Mesendoderm (in vitro differentiated cells): ENCODE results near the gene NOP10.
A peak's percentile ranks its signal among the peaks of the same experiment; 100 is the strongest.

ENCODE experiments used
- DNase-seq: peaks from one replicate; pipeline ENCODE4 v3.0.0; 2013
- H2AK5ac ChIP-seq: 2 replicates; pipeline ENCODE4 v1.6.1; 2013; ENCODE audit warnings: low read length, inconsistent platforms
- H2BK120ac ChIP-seq: 2 replicates; pipeline ENCODE4 v1.6.1; 2013; ENCODE audit warnings: low read depth, mild to moderate bottlenecking, low read length, moderate library complexity, mixed read lengths
- H2BK15ac ChIP-seq: replicated peaks from 2 replicates; pipeline ENCODE4 v1.6.1; 2013; ENCODE audit warnings: low read depth, mild to moderate bottlenecking, moderate library complexity
- H2BK5ac ChIP-seq: 2 replicates; pipeline ENCODE4 v1.6.1; 2013; ENCODE audit warnings: low read length, inconsistent platforms
- H3K18ac ChIP-seq: 2 replicates; pipeline ENCODE4 v1.6.1; 2013; ENCODE audit warnings: mild to moderate bottlenecking, low read length, mixed read lengths
- H3K23ac ChIP-seq: one replicate; pipeline ENCODE4 v1.6.1; 2013; ENCODE audit warnings: low read length
- H3K27ac ChIP-seq: 2 replicates; pipeline ENCODE4 v1.5.1; 2013; ENCODE audit warnings: low read depth, mild to moderate bottlenecking, inconsistent platforms, low read length, moderate library complexity
- H3K27me3 ChIP-seq: 2 replicates; pipeline ENCODE4 v1.6.1; 2013; ENCODE audit warnings: low read length, control low read depth, mild to moderate bottlenecking, inconsistent platforms; ENCODE audit not compliant: insufficient read depth, poor library complexity
- H3K36me3 ChIP-seq: 2 replicates; pipeline ENCODE4 v1.6.1; 2013; ENCODE audit warnings: low read length, inconsistent platforms; ENCODE audit not compliant: control insufficient read depth, insufficient read depth
- H3K4ac ChIP-seq: one replicate; pipeline ENCODE4 v1.6.1; 2013; ENCODE audit warnings: low read depth, mild to moderate bottlenecking, low read length, moderate library complexity
- H3K4me1 ChIP-seq: 2 replicates; pipeline ENCODE4 v1.6.1; 2013; ENCODE audit warnings: low read depth, low read length, inconsistent platforms; ENCODE audit not compliant: control insufficient read depth
- H3K4me2 ChIP-seq: 2 replicates; pipeline ENCODE4 v1.6.1; 2013; ENCODE audit warnings: low read length
- H3K4me3 ChIP-seq: 2 replicates; pipeline ENCODE4 v1.5.1; 2013; ENCODE audit warnings: mild to moderate bottlenecking, low read length
- H3K56ac ChIP-seq: one replicate; pipeline ENCODE4 v1.6.1; 2013; ENCODE audit warnings: low read length
- H3K79me1 ChIP-seq: 2 replicates; pipeline ENCODE4 v1.6.1; 2013; ENCODE audit warnings: low read length, inconsistent platforms
- H3K79me2 ChIP-seq: 2 replicates; pipeline ENCODE4 v1.6.1; 2013; ENCODE audit warnings: mild to moderate bottlenecking, low read length; ENCODE audit not compliant: control insufficient read depth, insufficient read depth
- H3K9ac ChIP-seq: 2 replicates; pipeline ENCODE4 v1.6.1; 2013; ENCODE audit warnings: low read length, inconsistent platforms
- H4K5ac ChIP-seq: one replicate; pipeline ENCODE4 v1.6.1; 2013; ENCODE audit warnings: low read length
- H4K8ac ChIP-seq: one replicate; pipeline ENCODE4 v1.6.1; 2013; ENCODE audit warnings: low read depth, mild to moderate bottlenecking, control low read depth, low read length, moderate library complexity
- WGBS: extraction: QIAGEN DNeasy Blood & Tissue Kit; methylation state at CpG from one replicate; pipeline ENCODE4 v1.1.7; 2013; ENCODE audit warnings: low lambda C conversion rate, missing lambda C conversion rate; ENCODE audit not compliant: insufficient coverage; ENCODE audit errors: extremely low coverage; 5-methylcytosine and 5-hydroxymethylcytosine counted together

The NOP10 gene

GRCh38 chr15:34325368-34325767 lies 17.6 kb downstream of the NOP10 start:
- Histone ChIP-seq H4K5ac (no peak overlapping the region), H3K4me1 (no peaks in the 10 kb centered on the region), H3K36me3 (no peaks in the 10 kb centered on the region), H3K18ac (no peak overlapping the region), H3K9ac (no peak overlapping the region), H2AK5ac (no peak overlapping the region), H2BK120ac (no peak overlapping the region), H3K27ac (no peak overlapping the region), H3K4me2 (no peak overlapping the region), H3K79me1 (no peaks in the 10 kb centered on the region), H4K8ac (no peak overlapping the region), H3K56ac (no peak overlapping the region), H3K4me3 (no peak overlapping the region), H3K79me2 (no peaks in the 10 kb centered on the region), H2BK5ac (no peak overlapping the region), H3K4ac (no peak overlapping the region), H2BK15ac (no peak overlapping the region), H3K23ac (no peak overlapping the region), H3K27me3 (no peaks in the 10 kb centered on the region)
- DNase-seq, result no peak

DNA sequence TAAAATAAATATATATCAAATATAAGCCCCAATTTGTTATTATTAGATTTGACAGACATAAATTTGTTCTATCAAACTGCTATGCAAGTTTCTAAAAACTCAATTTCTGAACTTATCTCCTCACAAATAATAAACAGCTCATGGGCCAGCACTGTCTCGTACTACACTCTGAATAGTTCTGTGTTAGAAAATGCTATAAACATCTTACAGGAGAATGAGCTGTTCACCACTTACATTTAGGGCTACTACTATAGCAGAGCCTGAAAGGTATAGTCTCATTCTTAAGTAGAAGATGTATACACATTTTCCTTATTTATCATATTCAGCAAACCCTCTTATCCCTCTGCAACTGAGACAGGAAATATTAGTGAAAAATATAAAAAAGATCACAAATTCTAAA lies 18.0 kb downstream of the NOP10 start:
- no peak overlapping the region for H2AK5ac ChIP-seq
- no peaks in the 10 kb centered on the region for H3K79me2 ChIP-seq
- no peak overlapping the region for H3K4me3 ChIP-seq
- no peak overlapping the region for H3K27ac ChIP-seq
- H2BK5ac ChIP-seq, result no peak overlapping the region
- no peak overlapping the region for H2BK120ac ChIP-seq
- WGBS, result no CpG with 5 or more reads among the region's 1 CpG
- H4K8ac ChIP-seq, result no peak overlapping the region
- no peaks in the 10 kb centered on the region for H3K4me1 ChIP-seq
- DNase-seq, result no peak
- no peak overlapping the region for H3K18ac ChIP-seq
- H3K9ac ChIP-seq, result no peak overlapping the region
- no peak overlapping the region for H3K56ac ChIP-seq
- H3K4ac ChIP-seq, result no peak overlapping the region
- H3K36me3 ChIP-seq, result no peaks in the 10 kb centered on the region
- H4K5ac ChIP-seq, result no peak overlapping the region
- H2BK15ac ChIP-seq, result no peak overlapping the region
- no peaks in the 10 kb centered on the region for H3K27me3 ChIP-seq
- no peak overlapping the region for H3K4me2 ChIP-seq
- no peaks in the 10 kb centered on the region for H3K79me1 ChIP-seq
- H3K23ac ChIP-seq, result no peak overlapping the region

GRCh38 chr15:34323217-34323616 lies 19.7 kb downstream of the NOP10 start:
- H2BK120ac ChIP-seq, result no peak overlapping the region
- H3K18ac ChIP-seq, result no peak overlapping the region
- no peak overlapping the region for H2BK15ac ChIP-seq
- no peak overlapping the region for H3K23ac ChIP-seq
- H2BK5ac ChIP-seq, result no peak overlapping the region
- H3K4me3 ChIP-seq, result no peak overlapping the region
- no peak overlapping the region for H3K9ac ChIP-seq
- no peaks in the 10 kb centered on the region for H3K79me2 ChIP-seq
- no peaks in the 10 kb centered on the region for H3K4me1 ChIP-seq
- no peak overlapping the region for H3K56ac ChIP-seq
- no peak overlapping the region for H3K4ac ChIP-seq
- no peak overlapping the region for H4K5ac ChIP-seq
- H3K79me1 ChIP-seq, result no peaks in the 10 kb centered on the region
- no peak overlapping the region for H3K4me2 ChIP-seq
- WGBS, result no CpG with 5 or more reads among the region's 10 CpGs
- H3K36me3 ChIP-seq, result no peaks in the 10 kb centered on the region
- H3K27me3 ChIP-seq, result no peaks in the 10 kb centered on the region
- H4K8ac ChIP-seq, result no peak overlapping the region
- no peak overlapping the region for H3K27ac ChIP-seq
- DNase-seq, result no peak
- no peak overlapping the region for H2AK5ac ChIP-seq

DNA sequence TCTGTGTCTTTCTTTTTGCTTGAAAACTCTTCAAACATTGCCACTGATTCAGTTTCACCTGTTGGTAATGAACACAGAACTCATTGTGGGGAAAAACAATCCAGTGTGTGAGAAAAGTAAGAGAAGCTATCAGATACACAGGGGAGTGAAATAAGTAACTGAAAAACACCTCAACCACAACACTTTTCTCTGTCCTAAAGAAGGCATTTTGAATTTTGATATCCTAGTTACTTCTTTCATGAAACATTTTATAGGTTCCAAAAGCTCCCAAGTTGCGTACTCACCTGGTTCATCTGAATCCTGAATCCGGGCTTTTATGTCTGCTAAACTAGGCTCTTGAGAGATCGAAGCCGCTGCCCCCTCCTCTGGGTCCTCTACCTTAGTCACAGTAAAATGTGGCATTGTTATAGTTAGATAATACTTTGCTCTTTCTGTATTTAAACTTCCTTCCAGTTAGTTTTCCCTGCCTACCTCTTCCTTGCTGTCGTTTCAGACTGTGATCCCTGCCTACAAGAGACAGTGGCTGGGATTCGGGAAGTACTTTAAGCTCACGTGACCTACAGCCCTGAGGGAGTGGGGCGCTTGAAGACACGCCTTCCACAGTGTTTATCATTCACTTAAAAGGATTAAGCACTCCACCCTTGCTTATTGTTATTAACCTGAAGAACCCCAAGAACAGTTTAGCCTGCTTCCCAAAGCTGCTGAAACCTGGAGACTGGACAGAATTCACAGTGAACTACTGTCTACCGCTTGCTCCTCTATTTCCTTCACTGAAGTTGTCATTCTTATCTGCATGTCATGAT lies 24.5 kb downstream of the NOP10 start:
- Histone ChIP-seq H3K4me1 (no peaks in the 10 kb centered on the region), H2BK5ac (no peak overlapping the region), H2AK5ac (no peak overlapping the region), H3K9ac (peak overlapping the region; percentile 60), H2BK15ac (no peak overlapping the region), H2BK120ac (no peak overlapping the region), H3K79me2 (no peaks in the 10 kb centered on the region), H3K18ac (peak overlapping the region; percentile 90), H3K4me2 (peak overlapping the region; percentile 58), H4K5ac (no peak overlapping the region), H3K27ac (no peak overlapping the region), H3K4me3 (peak overlapping the region; percentile 18), H3K79me1 (no peaks in the 10 kb centered on the region), H4K8ac (no peak overlapping the region), H3K56ac (peak overlapping the region; percentile 74), H3K4ac (no peak overlapping the region), H3K36me3 (no peaks in the 10 kb centered on the region), H3K27me3 (no peaks in the 10 kb centered on the region), H3K23ac (no peak overlapping the region)
- DNase-seq, result peak; percentile 78
- WGBS, result no CpG with 5 or more reads among the region's 10 CpGs

DNA sequence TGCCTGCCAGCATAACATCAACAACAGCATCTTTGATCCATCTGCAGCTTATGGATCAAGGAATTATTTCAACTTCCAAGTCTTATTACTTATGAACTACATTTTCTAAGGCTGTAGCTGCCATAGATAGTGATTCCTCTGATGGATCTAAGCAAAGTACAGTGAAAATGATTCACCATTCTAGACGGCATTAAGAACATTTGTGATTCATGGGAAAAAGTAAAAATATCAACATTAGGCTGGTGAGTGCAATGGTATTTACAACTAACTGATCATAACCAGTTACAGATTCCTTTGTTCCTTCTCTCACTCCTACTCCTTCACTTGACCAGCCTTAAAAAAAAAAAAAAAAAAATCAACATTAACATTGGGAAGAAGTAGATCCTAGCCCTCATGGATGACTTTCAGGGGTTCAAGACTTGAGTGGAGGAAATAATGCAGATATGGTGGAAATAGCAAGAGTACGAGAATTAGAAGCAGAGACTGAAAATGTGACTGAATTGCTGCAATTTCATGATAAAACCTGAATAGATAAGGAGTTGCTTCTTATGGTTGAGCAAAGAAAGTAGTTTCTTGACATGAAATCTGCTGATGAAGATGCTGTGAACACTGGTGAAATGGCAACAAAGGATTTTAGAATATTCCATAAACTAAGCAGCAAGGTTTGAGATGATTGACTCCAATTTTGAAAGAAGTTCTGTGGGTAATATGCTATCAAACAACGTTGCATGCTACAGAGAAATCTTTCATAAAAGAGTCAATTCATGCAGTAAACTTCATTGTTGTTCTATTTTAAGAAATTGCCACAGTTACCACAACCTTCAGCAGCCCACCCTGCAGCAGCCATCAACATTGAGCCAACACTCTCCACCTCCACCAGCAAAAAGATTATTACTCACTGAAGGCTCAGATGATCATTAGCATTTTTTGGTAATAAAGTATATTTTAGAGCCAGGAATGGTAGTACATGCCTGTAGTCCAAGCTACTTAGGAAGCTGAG lies 28.1 kb downstream of the NOP10 start:
- Histone ChIP-seq H3K4me2 (no peak overlapping the region), H3K4ac (no peak overlapping the region), H4K5ac (no peak overlapping the region), H3K79me2 (no peaks in the 10 kb centered on the region), H3K23ac (no peak overlapping the region), H2BK120ac (no peak overlapping the region), H3K79me1 (no peaks in the 10 kb centered on the region), H3K9ac (no peak overlapping the region), H2BK15ac (no peak overlapping the region), H2AK5ac (no peak overlapping the region), H3K4me1 (no peaks in the 10 kb centered on the region), H3K56ac (no peak overlapping the region), H3K18ac (no peak overlapping the region), H2BK5ac (no peak overlapping the region), H3K27me3 (no peaks in the 10 kb centered on the region), H3K4me3 (no peak overlapping the region), H3K27ac (no peak overlapping the region), H3K36me3 (no peaks in the 10 kb centered on the region), H4K8ac (no peak overlapping the region)
- WGBS, result no CpG with 5 or more reads among the region's 3 CpGs
- DNase-seq, result no peak
